DND-41 (cell line): Measurements from ENCODE around the gene ZFAND2A.

Experiments
- ATAC-seq: fragments of 200-7000 bp; cut with Tn5 transposase; 3 replicates; pipeline ENCODE4 v1.9.1; 2021; ENCODE audit warnings: low read depth; ENCODE audit not compliant: insufficient read depth
- DNase-seq: peaks from one replicate; pipeline ENCODE4 v3.0.0-alpha.2; 2020
- H2AFZ ChIP-seq: 2 replicates; pipeline ENCODE4 v1.6.0; 2012; ENCODE audit warnings: low read depth, low read length
- H3K27ac ChIP-seq: 2 replicates; pipeline ENCODE4 v1.5.1; 2012; ENCODE audit warnings: low read length, inconsistent platforms
- H3K27me3 ChIP-seq: fragments of 200-600 bp; sonication (generic); 2 replicates; pipeline ENCODE4 v1.6.0; 2012; ENCODE audit warnings: low read length, mild to moderate bottlenecking, inconsistent platforms; ENCODE audit not compliant: insufficient read depth, poor library complexity
- H3K36me3 ChIP-seq: 2 replicates; pipeline ENCODE4 v1.5.1; 2012; ENCODE audit warnings: low read length, inconsistent platforms; ENCODE audit not compliant: insufficient read depth
- H3K4me1 ChIP-seq: 2 replicates; pipeline ENCODE4 v1.5.1; 2012; ENCODE audit warnings: mild to moderate bottlenecking, low read length; ENCODE audit not compliant: insufficient read depth
- H3K4me2 ChIP-seq: 2 replicates; pipeline ENCODE4 v1.6.0; 2012; ENCODE audit warnings: mild to moderate bottlenecking, moderate library complexity, low read length, inconsistent platforms; ENCODE audit not compliant: insufficient read depth
- H3K4me3 ChIP-seq, 2 experiments: fragments of 200-600 bp in 1 of 2; shearing (Covaris generic) in 1 of 2; 2 replicates each; pipeline ENCODE4 v1.5.1; 2012 to 2016; ENCODE audit warnings: inconsistent platforms in 2 of 2, low read length in 2 of 2, mild to moderate bottlenecking in 2 of 2, low read depth in 1 of 2, moderate library complexity in 1 of 2
- H3K79me2 ChIP-seq: 2 replicates; pipeline ENCODE4 v1.6.0; 2012; ENCODE audit warnings: low read length, inconsistent platforms; ENCODE audit not compliant: insufficient read depth
- H3K9ac ChIP-seq: 2 replicates; pipeline ENCODE4 v1.6.0; 2012; ENCODE audit warnings: low read depth, mild to moderate bottlenecking, inconsistent platforms, low read length, moderate library complexity
- H3K9me3 ChIP-seq: 2 replicates; pipeline ENCODE4 v1.5.1; 2012; ENCODE audit warnings: low read length, moderate library complexity, mild to moderate bottlenecking, inconsistent platforms; ENCODE audit not compliant: insufficient read depth, severe bottlenecking
- H4K20me1 ChIP-seq: 2 replicates; pipeline ENCODE4 v1.6.0; 2012; ENCODE audit warnings: low read length; ENCODE audit not compliant: insufficient read depth
- CTCF ChIP-seq: IDR thresholded peaks from 2 replicates; pipeline ENCODE4 v1.5.1; 2012; ENCODE audit warnings: borderline replicate concordance, low read length, moderate library complexity, mild to moderate bottlenecking; ENCODE audit not compliant: poor library complexity, severe bottlenecking; ENCODE audit errors: extremely low read depth
- EZH2 ChIP-seq: IDR thresholded peaks from 3 replicates; pipeline ENCODE4 v1.6.1; 2012; ENCODE audit warnings: borderline replicate concordance, low read depth, mild to moderate bottlenecking, moderate library complexity, low read length, inconsistent platforms; ENCODE audit not compliant: severe bottlenecking

The ZFAND2A gene

DNA sequence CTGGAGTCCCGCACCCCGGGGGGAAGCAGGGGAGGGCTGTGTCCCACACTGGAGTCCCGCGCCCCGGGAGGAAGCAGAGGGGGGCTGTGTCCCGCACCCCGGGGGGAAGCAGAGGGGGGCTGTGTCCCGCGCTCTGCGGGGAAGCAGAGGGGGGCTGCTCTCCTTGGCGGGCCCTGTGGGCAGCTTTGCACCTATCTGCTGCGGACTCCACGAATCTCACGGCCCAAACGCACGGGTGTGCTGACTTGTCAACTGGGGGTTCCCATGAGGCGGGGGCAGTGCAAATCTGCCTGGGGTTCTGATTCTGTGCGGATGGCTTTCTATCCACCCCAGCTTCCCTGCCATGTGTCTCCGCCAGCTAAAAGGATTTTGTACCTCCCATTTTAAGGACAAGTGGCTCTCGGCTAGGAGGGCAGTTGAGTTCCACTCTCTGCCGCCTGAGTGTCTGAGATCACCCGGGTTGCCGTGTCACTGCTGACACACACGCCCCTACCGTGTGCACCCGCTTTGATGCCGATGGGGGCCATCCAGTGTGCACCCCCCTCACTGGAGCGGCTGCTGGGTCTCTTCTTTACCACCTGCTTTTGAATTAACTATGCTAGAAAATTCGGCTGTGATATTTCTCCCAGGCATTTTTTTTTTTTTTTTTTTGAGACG lies 51.6 kb downstream of the ZFAND2A start:
- ATAC-seq = no peak
- no peak overlapping the region; the same call in 1 of the 2 replicates for H3K27ac ChIP-seq
- H2AFZ ChIP-seq = no peak overlapping the region
- no peaks in the 10 kb centered on the region for H3K27me3 ChIP-seq
- no peak overlapping the region for H3K4me3 ChIP-seq
- TF ChIP-seq CTCF = no peak
- TF ChIP-seq EZH2 = no peak
- H4K20me1 ChIP-seq = peaks cover 20% of the 10 kb centered on the region
- H3K4me1 ChIP-seq = no peaks in the 10 kb centered on the region; the same call in 1 of the 2 replicates
- peaks cover 8% of the 10 kb centered on the region for H3K79me2 ChIP-seq
- no peak for DNase-seq
- H3K9ac ChIP-seq = no peak overlapping the region
- no peak overlapping the region for H3K4me2 ChIP-seq
- peaks cover 9% of the 10 kb centered on the region; the same call in 1 of the 2 replicates for H3K36me3 ChIP-seq
- no peaks in the 10 kb centered on the region for H3K9me3 ChIP-seq

DNA sequence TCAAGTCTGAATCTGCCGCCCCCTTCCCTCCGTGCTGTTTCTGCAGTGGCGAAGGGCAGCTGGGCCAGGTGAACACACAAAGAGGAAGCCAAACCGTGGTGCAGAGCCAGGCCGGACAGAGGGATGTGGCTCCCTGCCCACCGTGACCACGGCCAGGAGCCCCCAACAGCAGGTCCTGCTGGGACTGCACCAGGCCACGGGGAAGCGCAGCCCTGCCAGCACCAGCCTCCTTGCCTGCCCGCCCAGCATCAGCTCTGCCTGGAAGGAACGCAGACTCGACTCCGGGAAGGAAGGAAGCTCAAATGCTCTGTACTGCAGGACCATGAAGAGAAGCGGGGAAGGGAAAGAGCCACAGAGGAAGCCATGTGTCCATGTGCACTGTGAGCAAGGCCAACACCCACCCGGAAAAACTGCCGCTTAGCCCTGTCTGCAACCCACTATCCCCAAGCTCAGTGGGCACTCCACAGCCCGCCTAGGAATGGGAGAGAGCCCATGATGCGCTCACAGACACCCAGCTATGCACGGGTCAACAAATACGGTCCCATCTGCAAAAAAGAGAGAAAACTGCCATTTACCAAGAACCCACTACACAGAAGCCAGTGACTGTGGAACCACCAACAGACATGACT lies 53.1 kb downstream of the ZFAND2A start:
- TF ChIP-seq CTCF (no peak), EZH2 (no peak)
- Histone ChIP-seq H3K4me3 (no peak overlapping the region), H3K27me3 (no peaks in the 10 kb centered on the region), H3K36me3 (0 out of 2 replicates have a peak, but pooled peaks cover 2% of the 10 kb centered on the region), H3K27ac (no peak overlapping the region), H2AFZ (no peak overlapping the region), H3K9me3 (no peaks in the 10 kb centered on the region), H3K79me2 (peaks cover 13% of the 10 kb centered on the region), H3K4me2 (no peak overlapping the region), H3K9ac (no peak overlapping the region), H3K4me1 (no peaks in the 10 kb centered on the region; the same call in 1 of the 2 replicates), H4K20me1 (peaks cover 30% of the 10 kb centered on the region)
- ATAC-seq (no peak), DNase-seq (no peak)

DNA sequence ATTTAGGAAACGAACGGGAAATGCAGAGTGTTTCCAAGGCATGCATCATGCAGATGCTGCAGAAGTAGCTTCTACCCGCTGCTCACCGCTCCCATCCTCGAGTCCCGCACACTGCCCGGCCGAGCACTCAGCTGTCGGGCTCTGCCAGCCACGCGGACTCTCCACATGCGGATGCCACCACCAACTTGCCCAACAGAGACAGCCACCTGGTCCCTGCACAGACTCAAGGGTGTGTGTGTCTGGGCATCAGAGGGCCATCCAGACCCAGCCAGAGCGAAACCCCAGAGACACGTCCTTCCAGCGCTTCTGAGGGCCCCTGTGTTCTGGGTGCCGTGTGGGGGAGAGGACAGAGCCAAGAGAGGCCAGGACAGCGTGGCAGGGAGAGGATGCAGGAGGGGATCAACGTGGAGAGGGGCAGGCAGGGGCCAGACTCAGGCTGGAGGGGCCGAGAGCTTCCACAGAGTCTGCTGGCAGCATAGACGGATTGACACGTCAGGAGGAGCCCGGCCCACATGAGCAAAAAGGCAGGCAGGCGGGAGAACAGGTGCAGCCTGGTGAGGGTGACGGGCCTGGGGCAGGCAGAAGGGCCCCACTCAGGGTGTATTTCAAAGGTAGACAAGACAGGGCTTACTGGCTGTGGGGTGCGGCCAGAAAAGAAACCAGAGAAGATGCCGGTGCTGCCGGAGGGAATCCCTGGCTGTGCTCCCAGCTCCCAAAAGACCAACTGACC lies 53.8 kb downstream of the ZFAND2A start:
- DNase-seq (no peak), ATAC-seq (no peak)
- peaks cover 15% of the 10 kb centered on the region for H3K79me2 ChIP-seq
- no peak overlapping the region for H3K4me3 ChIP-seq
- no peak overlapping the region for H3K27ac ChIP-seq
- H3K9ac ChIP-seq = no peak overlapping the region
- 0 out of 2 replicates have a peak, but pooled peaks cover 2% of the 10 kb centered on the region for H3K36me3 ChIP-seq
- H3K27me3 ChIP-seq = no peaks in the 10 kb centered on the region
- no peak for TF ChIP-seq CTCF
- no peak for TF ChIP-seq EZH2
- H2AFZ ChIP-seq = no peak overlapping the region
- no peaks in the 10 kb centered on the region; the same call in 1 of the 2 replicates for H3K4me1 ChIP-seq
- no peaks in the 10 kb centered on the region for H3K9me3 ChIP-seq
- H3K4me2 ChIP-seq = no peak overlapping the region
- H4K20me1 ChIP-seq = peaks cover 30% of the 10 kb centered on the region
